B cell (primary cell): ENCODE measurements around the gene ZDHHC1.

Experiments
- EZH2 ChIP-seq: IDR thresholded peaks from 2 replicates; pipeline ENCODE4 v1.6.1; 2012; ENCODE audit warnings: borderline replicate concordance, low read depth, mild to moderate bottlenecking, moderate library complexity, low read length; ENCODE audit not compliant: insufficient read depth, poor library complexity, severe bottlenecking
- TF ChIP-seq, protein P1 (sequence below): fragments of 200-600 bp; IDR thresholded peaks from one replicate; pipeline ENCODE4 v1.8.0; 2022; ENCODE audit warnings: antibody characterized with exemption, mild to moderate bottlenecking

DNA sequence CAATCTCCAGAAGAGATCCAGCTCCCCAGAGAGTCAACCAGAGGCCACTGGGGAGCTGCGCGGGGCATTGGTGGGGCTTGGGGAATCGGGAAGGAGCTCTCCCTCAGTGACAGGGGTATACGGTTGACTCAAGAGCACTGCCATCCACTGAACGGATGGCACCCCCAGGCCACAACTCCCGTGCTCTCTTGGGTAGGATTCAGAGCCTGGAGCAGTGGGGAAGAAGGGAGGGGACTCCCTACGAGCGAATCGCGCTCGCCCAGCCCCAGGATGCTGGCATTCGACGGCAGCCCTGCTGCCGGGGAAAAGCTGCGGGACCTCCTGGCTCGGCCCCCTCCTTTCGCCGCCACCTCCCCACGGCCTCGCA, 22.5 kb downstream of the ZDHHC1 start:
- TF ChIP-seq, protein P1, sequence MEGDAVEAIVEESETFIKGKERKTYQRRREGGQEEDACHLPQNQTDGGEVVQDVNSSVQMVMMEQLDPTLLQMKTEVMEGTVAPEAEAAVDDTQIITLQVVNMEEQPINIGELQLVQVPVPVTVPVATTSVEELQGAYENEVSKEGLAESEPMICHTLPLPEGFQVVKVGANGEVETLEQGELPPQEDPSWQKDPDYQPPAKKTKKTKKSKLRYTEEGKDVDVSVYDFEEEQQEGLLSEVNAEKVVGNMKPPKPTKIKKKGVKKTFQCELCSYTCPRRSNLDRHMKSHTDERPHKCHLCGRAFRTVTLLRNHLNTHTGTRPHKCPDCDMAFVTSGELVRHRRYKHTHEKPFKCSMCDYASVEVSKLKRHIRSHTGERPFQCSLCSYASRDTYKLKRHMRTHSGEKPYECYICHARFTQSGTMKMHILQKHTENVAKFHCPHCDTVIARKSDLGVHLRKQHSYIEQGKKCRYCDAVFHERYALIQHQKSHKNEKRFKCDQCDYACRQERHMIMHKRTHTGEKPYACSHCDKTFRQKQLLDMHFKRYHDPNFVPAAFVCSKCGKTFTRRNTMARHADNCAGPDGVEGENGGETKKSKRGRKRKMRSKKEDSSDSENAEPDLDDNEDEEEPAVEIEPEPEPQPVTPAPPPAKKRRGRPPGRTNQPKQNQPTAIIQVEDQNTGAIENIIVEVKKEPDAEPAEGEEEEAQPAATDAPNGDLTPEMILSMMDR, result no peak
- no peak for TF ChIP-seq EZH2
